ENCODE data around the gene MAGI1.

MAGI1 gene

GRCh38 chr3:65896321-65896720, 142.4 kb downstream of the MAGI1 start:
- no peak for ATAC-seq
- no peak for TF ChIP-seq GLIS3 (CRISPR knock-in tag; IDR thresholded peaks at IDR 0.05)

DNA sequence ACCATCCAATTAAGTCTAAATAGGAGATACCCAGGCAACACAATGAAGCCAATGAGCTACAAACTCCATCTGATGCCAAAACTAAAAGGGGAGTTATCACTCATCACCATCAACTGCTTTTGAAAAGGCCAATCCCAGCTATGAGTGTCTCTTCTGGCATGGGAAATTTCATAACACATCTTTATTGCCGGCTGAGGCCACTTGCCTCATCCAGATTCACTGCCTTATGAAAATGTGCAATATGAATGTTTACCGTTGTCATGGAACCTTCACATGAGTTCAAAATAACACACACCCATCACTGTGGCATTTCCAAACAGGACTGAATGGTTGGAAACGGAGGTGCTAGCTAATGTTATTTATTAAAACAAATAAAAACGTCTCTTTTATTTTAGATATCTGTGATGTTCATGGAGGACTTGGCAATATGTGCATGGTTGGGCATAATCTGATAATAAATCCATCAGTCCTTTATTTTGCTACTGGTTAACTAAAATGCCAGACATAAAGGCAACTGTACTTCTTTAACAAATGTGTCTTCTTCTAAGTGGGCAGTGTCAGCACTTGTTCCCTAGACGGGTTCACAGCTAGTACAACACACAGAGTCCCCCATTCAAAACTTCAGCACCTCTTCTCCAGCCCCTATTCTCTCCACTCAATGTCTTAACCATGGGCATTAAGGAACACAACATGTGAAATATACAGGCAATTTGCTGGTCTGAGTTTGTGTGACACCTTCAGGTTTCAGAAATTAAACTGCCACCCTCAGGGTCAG, 143.9 kb downstream of the MAGI1 start:
- TF ChIP-seq ZFP3 (CRISPR knock-in tag; IDR thresholded peaks at IDR 0.05) (no peak), TCF4 (CRISPR knock-in tag; IDR thresholded peaks at IDR 0.05; ENCODE audit: borderline replicate concordance) (no peak), CSRNP3 (CRISPR knock-in tag; IDR thresholded peaks at IDR 0.05) (no peak), GLIS3 (CRISPR knock-in tag; IDR thresholded peaks at IDR 0.05) (no peak), SNAI2 (CRISPR knock-in tag; IDR thresholded peaks at IDR 0.05) (no peak), PPARA (CRISPR knock-in tag; IDR thresholded peaks at IDR 0.05; ENCODE audit: borderline replicate concordance) (no peak), ESRRG (CRISPR knock-in tag; IDR thresholded peaks at IDR 0.05) (no peak), ZNF565 (CRISPR knock-in tag; conservative IDR thresholded peaks at IDR 0.05; ENCODE audit: low read depth) (no peak), OSR1 (CRISPR knock-in tag; IDR thresholded peaks at IDR 0.05) (no peak), ZC3H10 (CRISPR knock-in tag; IDR thresholded peaks at IDR 0.05) (no peak), ZNF8 (CRISPR knock-in tag; IDR thresholded peaks at IDR 0.05) (no peak), RARB (CRISPR knock-in tag; IDR thresholded peaks at IDR 0.05) (no peak), ISL1 (CRISPR knock-in tag; IDR thresholded peaks at IDR 0.05) (no peak), ZNF70 (CRISPR knock-in tag; IDR thresholded peaks at IDR 0.05) (no peak), ZFP30 (CRISPR knock-in tag; IDR thresholded peaks at IDR 0.05) (no peak), ARNTL (CRISPR knock-in tag; IDR thresholded peaks at IDR 0.05; ENCODE audit: borderline replicate concordance, low read depth) (no peak)
- TF ChIP-seq, protein P1, sequence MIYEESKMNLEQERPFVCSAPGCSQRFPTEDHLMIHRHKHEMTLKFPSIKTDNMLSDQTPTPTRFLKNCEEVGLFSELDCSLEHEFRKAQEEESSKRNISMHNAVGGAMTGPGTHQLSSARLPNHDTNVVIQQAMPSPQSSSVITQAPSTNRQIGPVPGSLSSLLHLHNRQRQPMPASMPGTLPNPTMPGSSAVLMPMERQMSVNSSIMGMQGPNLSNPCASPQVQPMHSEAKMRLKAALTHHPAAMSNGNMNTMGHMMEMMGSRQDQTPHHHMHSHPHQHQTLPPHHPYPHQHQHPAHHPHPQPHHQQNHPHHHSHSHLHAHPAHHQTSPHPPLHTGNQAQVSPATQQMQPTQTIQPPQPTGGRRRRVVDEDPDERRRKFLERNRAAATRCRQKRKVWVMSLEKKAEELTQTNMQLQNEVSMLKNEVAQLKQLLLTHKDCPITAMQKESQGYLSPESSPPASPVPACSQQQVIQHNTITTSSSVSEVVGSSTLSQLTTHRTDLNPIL (CRISPR knock-in tag; IDR thresholded peaks at IDR 0.05; ENCODE audit: low read depth), result no peak
- TF ChIP-seq, protein P2, sequence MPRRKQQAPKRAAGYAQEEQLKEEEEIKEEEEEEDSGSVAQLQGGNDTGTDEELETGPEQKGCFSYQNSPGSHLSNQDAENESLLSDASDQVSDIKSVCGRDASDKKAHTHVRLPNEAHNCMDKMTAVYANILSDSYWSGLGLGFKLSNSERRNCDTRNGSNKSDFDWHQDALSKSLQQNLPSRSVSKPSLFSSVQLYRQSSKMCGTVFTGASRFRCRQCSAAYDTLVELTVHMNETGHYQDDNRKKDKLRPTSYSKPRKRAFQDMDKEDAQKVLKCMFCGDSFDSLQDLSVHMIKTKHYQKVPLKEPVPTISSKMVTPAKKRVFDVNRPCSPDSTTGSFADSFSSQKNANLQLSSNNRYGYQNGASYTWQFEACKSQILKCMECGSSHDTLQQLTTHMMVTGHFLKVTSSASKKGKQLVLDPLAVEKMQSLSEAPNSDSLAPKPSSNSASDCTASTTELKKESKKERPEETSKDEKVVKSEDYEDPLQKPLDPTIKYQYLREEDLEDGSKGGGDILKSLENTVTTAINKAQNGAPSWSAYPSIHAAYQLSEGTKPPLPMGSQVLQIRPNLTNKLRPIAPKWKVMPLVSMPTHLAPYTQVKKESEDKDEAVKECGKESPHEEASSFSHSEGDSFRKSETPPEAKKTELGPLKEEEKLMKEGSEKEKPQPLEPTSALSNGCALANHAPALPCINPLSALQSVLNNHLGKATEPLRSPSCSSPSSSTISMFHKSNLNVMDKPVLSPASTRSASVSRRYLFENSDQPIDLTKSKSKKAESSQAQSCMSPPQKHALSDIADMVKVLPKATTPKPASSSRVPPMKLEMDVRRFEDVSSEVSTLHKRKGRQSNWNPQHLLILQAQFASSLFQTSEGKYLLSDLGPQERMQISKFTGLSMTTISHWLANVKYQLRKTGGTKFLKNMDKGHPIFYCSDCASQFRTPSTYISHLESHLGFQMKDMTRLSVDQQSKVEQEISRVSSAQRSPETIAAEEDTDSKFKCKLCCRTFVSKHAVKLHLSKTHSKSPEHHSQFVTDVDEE (CRISPR knock-in tag; IDR thresholded peaks at IDR 0.05), result no peak
- TF ChIP-seq, protein P3, sequence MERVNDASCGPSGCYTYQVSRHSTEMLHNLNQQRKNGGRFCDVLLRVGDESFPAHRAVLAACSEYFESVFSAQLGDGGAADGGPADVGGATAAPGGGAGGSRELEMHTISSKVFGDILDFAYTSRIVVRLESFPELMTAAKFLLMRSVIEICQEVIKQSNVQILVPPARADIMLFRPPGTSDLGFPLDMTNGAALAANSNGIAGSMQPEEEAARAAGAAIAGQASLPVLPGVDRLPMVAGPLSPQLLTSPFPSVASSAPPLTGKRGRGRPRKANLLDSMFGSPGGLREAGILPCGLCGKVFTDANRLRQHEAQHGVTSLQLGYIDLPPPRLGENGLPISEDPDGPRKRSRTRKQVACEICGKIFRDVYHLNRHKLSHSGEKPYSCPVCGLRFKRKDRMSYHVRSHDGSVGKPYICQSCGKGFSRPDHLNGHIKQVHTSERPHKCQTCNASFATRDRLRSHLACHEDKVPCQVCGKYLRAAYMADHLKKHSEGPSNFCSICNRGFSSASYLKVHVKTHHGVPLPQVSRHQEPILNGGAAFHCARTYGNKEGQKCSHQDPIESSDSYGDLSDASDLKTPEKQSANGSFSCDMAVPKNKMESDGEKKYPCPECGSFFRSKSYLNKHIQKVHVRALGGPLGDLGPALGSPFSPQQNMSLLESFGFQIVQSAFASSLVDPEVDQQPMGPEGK (CRISPR knock-in tag; IDR thresholded peaks at IDR 0.05; ENCODE audit: borderline replicate concordance), result no peak
- ATAC-seq, result no peak

- TF ChIP-seq, protein P2 (CRISPR knock-in tag; IDR thresholded peaks at IDR 0.05), result no peak
- TF ChIP-seq ZFP30 (CRISPR knock-in tag; IDR thresholded peaks at IDR 0.05) (no peak), ISL1 (CRISPR knock-in tag; IDR thresholded peaks at IDR 0.05) (no peak), ZC3H10 (CRISPR knock-in tag; IDR thresholded peaks at IDR 0.05) (no peak), ZNF565 (CRISPR knock-in tag; conservative IDR thresholded peaks at IDR 0.05; ENCODE audit: low read depth) (no peak), ZNF8 (CRISPR knock-in tag; IDR thresholded peaks at IDR 0.05) (no peak), PPARA (CRISPR knock-in tag; IDR thresholded peaks at IDR 0.05; ENCODE audit: borderline replicate concordance) (no peak), SNAI2 (CRISPR knock-in tag; IDR thresholded peaks at IDR 0.05) (no peak), RARB (CRISPR knock-in tag; IDR thresholded peaks at IDR 0.05) (no peak)
- TF ChIP-seq, protein P3 (CRISPR knock-in tag; IDR thresholded peaks at IDR 0.05; ENCODE audit: borderline replicate concordance), result no peak
- TF ChIP-seq, protein P1 (CRISPR knock-in tag; IDR thresholded peaks at IDR 0.05; ENCODE audit: low read depth), result no peak
- no peak for ATAC-seq
Observed at GRCh38 chr3:65894126-65894525, 144.6 kb downstream of the MAGI1 start.
